Body of pancreas (tissue), 4 donors: ENCODE data around the gene BLVRA. TPM values are rescaled to one million over a fixed set of nuclear protein-coding genes. Genes with fewer than 3 reads are reported as not detected.
A peak's percentile ranks its signal among the peaks of the same experiment; 100 is the strongest.

ENCODE experiments used
- ATAC-seq: fragments of 150-250 bp; one replicate; pipeline ENCODE4 v1.9.1; 2016
- DNase-seq, 4 donors: peaks; one replicate each; pipeline ENCODE4 v3.0.0-alpha.2; 2019
- H3K27ac ChIP-seq, 4 donors: fragments of 200-600 bp; sonication (generic); 1 replicate in 3 of 4; 2 replicates in 1 of 4; pipeline versions ENCODE4 v1.5.1 to v1.6.1; 2016 to 2019; ENCODE audit warnings: mild to moderate bottlenecking in 1 of 4, mixed read lengths in 1 of 4, moderate library complexity in 1 of 4
- H3K27me3 ChIP-seq, 2 donors: fragments of 200-600 bp; sonication (generic); one replicate each; pipeline ENCODE4 v1.6.0; 2016; ENCODE audit warnings: mild to moderate bottlenecking in 1 of 2
- H3K36me3 ChIP-seq, 2 donors: fragments of 200-600 bp; sonication (generic); replicated peaks in 1 of 2; 2 replicates each; pipeline ENCODE4 v1.5.1; 2016; ENCODE audit warnings: low read depth in 2 of 2; ENCODE audit not compliant: insufficient read depth in 1 of 2
- H3K4me1 ChIP-seq: fragments of 200-600 bp; sonication (generic); one replicate; pipeline ENCODE4 v1.6.0; 2016
- H3K4me3 ChIP-seq, 2 donors: fragments of 200-600 bp; sonication (generic); 1 replicate in 1 of 2; 2 replicates in 1 of 2; pipeline ENCODE4 v1.5.1; 2016 to 2019
- H3K9me3 ChIP-seq, 3 donors: fragments of 200-600 bp; sonication (generic); 1 replicate in 2 of 3; 2 replicates in 1 of 3; pipeline ENCODE4 v1.5.1; 2016
- POLR2A ChIP-seq, 3 donors: fragments of 450-650 bp; IDR thresholded peaks; one replicate each; pipeline ENCODE4 v1.6.1; 2016; ENCODE audit warnings: antibody characterized with exemption in 3 of 3, mild to moderate bottlenecking in 2 of 3
- WGBS, 2 donors: methylation state at CpG; one replicate each; pipeline ENCODE4 v1.1.5; 2017; 5-methylcytosine and 5-hydroxymethylcytosine counted together
- intact Hi-C: fragments of 100-400 bp; cut with DNase I; formaldehyde crosslinking; loops from one replicate; pipeline ENCODE4 v1.15.1; 2023
- total RNA-seq, 2 donors: library from RNA; depleted of rRNA; stranded (reverse); fragments of >200 nt; gene quantifications; one replicate each; pipeline ENCODE4 v1.1.0, GENCODE V29; 2016
- TF ChIP-seq, protein P1 (sequence below), 7 experiments: fragments of 450-650 bp in 4 of 7; fragments of 200-600 bp in 3 of 7; sonication (generic) in 3 of 7; IDR thresholded peaks; one replicate each; pipeline ENCODE4 v1.5.1; 2016 to 2019; ENCODE audit warnings: antibody characterized with exemption in 7 of 7

The BLVRA gene
- total RNA-seq, 2 donors from 2014 or later = 4.6 to 25.2 TPM

DNA sequence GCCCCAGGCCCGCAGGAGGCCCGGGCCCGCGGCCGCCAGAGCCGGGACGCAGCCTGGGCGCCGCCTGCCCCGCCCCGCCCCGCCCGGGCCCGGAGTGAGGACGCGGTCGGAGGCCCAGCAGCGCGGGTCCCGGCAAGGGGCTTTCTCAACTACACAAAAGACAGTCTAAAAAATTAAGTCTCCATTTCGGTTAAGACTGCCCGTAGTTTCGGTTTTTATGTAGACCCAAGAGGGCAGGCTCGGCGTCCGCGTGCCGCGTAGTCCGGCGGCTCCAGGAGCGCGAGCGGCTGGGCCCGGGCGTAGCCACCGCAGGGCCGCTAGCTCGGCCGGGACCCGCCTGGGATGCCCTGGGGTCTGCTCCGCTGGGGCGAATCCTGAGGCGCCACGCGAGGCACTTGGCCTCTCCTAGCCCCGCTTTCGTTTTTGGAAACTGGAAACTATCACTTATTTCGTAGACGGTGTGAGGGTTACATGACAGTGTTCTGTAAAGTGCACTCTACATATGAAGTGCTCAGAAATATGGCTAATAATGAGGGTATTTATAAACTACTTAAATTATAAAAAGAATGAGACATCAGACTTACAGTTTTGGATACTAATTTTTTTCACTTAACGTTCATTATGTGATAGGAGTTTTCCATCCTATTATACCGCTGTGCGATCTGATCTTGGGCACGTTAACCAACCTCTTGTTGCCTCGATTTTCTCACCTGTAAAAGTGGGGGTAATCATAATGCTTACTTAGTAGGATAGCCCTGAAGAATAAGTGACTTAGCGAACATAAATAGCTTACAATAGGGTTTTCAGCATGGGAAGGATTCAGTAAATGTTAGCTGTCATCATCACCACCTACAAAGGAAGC is 573 bp downstream of the BLVRA start:
- WGBS, 2 donors = 6 to 13% methylated on average over 20 to 43 of the region's 56 CpGs
- Histone ChIP-seq H3K27me3 (no peaks in the 10 kb centered on the region), H3K4me1 (peaks cover 12% of the 10 kb centered on the region), H3K27ac (peak overlapping the region; percentile 52 to 69 (median 66)), H3K4me3 (peak overlapping the region; percentile 71 to 96), H3K36me3 (no peaks in the 10 kb centered on the region), H3K9me3 (no peaks in the 10 kb centered on the region)
- intact Hi-C loops = no loop called here
- TF ChIP-seq, protein P1, sequence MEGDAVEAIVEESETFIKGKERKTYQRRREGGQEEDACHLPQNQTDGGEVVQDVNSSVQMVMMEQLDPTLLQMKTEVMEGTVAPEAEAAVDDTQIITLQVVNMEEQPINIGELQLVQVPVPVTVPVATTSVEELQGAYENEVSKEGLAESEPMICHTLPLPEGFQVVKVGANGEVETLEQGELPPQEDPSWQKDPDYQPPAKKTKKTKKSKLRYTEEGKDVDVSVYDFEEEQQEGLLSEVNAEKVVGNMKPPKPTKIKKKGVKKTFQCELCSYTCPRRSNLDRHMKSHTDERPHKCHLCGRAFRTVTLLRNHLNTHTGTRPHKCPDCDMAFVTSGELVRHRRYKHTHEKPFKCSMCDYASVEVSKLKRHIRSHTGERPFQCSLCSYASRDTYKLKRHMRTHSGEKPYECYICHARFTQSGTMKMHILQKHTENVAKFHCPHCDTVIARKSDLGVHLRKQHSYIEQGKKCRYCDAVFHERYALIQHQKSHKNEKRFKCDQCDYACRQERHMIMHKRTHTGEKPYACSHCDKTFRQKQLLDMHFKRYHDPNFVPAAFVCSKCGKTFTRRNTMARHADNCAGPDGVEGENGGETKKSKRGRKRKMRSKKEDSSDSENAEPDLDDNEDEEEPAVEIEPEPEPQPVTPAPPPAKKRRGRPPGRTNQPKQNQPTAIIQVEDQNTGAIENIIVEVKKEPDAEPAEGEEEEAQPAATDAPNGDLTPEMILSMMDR (IDR thresholded peaks at IDR 0.05) = no peak
- no peak for TF ChIP-seq POLR2A (IDR thresholded peaks at IDR 0.05)
- peak; percentile 75 for ATAC-seq
- peak in 3 of 4 donors; percentile 20 to 34 (median 24) for DNase-seq

DNA sequence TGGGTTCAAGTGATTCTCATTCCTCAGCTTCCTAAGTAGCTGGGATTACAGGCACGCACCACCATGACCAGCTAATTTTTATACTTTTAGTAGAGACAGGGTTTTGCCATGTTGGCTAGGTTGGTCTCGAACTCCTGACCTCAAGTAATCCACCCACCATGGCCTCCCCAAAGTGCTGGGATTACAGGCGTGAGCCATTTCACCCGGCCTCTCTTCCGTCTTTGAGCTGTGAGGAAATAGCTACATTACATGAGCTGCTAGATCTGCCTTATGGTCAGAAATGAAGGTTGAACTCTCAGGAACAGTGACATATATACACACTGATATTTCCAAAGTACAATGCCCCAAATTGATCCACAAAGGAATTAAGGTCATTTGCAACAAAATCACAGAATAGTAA is 2.4 kb downstream of the BLVRA start:
- WGBS, 2 donors = 91 to 96% methylated on average over 4 to 5 of the region's 5 CpGs
- no peak overlapping the region for H3K4me3 ChIP-seq
- ATAC-seq (no peak), DNase-seq (no peak)
- no peak overlapping the region for H3K27ac ChIP-seq
- TF ChIP-seq, protein P1 (IDR thresholded peaks at IDR 0.05) = no peak
- no peak for TF ChIP-seq POLR2A (IDR thresholded peaks at IDR 0.05)
- no peaks in the 10 kb centered on the region for H3K27me3 ChIP-seq
- no peaks in the 10 kb centered on the region for H3K36me3 ChIP-seq
- intact Hi-C loops = no loop called here
- peaks cover 24% of the 10 kb centered on the region for H3K4me1 ChIP-seq
- H3K9me3 ChIP-seq = no peaks in the 10 kb centered on the region

DNA sequence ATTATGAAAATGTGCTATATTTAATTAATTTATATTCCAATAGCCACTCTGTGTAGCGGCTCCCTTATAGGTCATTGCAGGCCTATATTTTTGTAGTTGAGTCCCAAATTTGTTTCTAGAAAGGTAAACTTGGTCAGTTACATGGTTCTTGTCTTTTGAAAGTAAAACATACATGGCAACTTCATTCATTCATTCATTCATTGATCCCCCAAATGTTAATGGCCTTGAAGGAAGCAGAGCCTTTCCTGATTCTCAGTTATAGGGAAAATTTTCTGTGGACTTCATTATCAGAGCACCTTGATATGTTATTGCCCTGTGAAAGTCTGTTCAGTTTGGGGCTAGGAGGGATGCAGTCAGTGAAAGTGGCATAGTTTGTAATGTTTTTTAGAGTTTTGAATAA is 2.9 kb downstream of the BLVRA start:
- WGBS, 2 donors = 100% methylated on average over 1 of the region's 1 CpG
- TF ChIP-seq, protein P1 (IDR thresholded peaks at IDR 0.05) = no peak
- no peak for TF ChIP-seq POLR2A (IDR thresholded peaks at IDR 0.05)
- ATAC-seq (no peak), DNase-seq (no peak)
- Histone ChIP-seq H3K4me3 (no peak overlapping the region), H3K27me3 (no peaks in the 10 kb centered on the region), H3K9me3 (no peaks in the 10 kb centered on the region), H3K36me3 (no peaks in the 10 kb centered on the region), H3K27ac (no peak overlapping the region), H3K4me1 (peaks cover 24% of the 10 kb centered on the region)
- intact Hi-C loops = no loop called here

DNA sequence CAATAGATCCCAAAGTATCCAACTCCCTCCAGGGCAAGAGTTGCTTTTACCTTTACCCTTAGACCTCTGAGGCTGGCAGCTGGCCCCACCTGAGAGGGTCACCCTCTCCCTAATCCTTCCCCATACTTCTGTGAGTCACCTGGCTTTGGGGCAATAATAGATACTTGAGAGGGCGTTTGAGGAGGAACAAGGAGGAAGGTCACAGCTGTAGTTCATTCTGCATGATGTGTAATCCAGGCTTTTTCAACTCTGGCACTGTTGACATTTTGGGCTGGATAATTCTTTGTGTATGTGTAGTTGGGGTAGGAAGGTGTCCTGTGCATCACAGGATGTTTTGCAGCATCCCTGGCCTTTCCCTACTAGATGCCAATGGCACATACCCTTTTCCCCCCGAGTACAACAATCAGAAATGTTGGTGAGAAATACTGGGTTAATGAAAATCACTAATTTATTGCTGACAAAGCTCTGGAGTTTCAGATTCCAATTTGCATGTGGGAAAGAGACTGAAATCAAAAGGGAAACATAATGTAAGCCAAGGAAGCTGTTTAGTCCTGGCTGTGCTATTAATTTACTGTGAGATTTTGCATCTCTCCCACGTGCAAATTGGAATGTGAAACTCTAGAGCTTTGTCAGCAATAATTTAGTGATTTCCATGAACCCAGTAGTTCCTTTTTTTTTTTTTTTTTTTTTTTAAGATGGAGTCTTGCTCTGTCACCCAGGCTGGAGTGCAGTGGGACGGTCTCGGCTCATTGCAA is 3.6 kb downstream of the BLVRA start:
- no peaks in the 10 kb centered on the region for H3K9me3 ChIP-seq
- 67 to 72% methylated on average over 5 of the region's 5 CpGs for WGBS, 2 donors
- DNase-seq = no peak
- H3K4me1 ChIP-seq = peaks cover 24% of the 10 kb centered on the region
- intact Hi-C loops = no loop called here
- ATAC-seq = no peak
- TF ChIP-seq, protein P1 (IDR thresholded peaks at IDR 0.05) = no peak
- no peak for TF ChIP-seq POLR2A (IDR thresholded peaks at IDR 0.05)
- H3K27ac ChIP-seq = no peak overlapping the region
- no peak overlapping the region for H3K4me3 ChIP-seq
- no peaks in the 10 kb centered on the region for H3K36me3 ChIP-seq
- H3K27me3 ChIP-seq = no peaks in the 10 kb centered on the region
